Activated CD4-positive, alpha-beta T cell treated with anti-CD3 and anti-CD28 coated beads, Interleukin-2, amount 10 ng/mL, durations not matched to agents 7 days and 5 days (primary cell): ENCODE results near the gene PRELID1. TPM values are rescaled to one million over a fixed set of nuclear protein-coding genes. Genes with fewer than 3 reads are reported as not detected.
"Not testable (repeated sequence)": the region's sequence is repeated elsewhere in the genome, so short reads cannot be mapped to it uniquely, and the experiment has no call there.

ENCODE experiments used
- CTCF ChIA-PET: fragments of 350-600 bp; sonication (Branson Sonifier 250); formaldehyde crosslinking; loops from one replicate; lab custom pipeline; 2021; ENCODE audit warnings: antibody characterized with exemption; lab: Charles Lee
- POLR2A ChIA-PET: fragments of 350-600 bp; sonication (Branson Sonifier 250); formaldehyde crosslinking; loops from one replicate; lab custom pipeline; 2021; ENCODE audit warnings: antibody characterized with exemption; lab: Charles Lee
- DNase-seq: peaks from one replicate; pipeline ENCODE4 v3.0.0-alpha.2; 2020
- H3K27ac Mint-ChIP-seq: one replicate; pipeline ENCODE4 v1.8.0; 2021; ENCODE audit warnings: mild to moderate bottlenecking, moderate library complexity, mixed read lengths
- H3K27me3 Mint-ChIP-seq: one replicate; pipeline ENCODE4 v1.8.0; 2021; ENCODE audit warnings: mixed read lengths
- H3K36me3 Mint-ChIP-seq: one replicate; pipeline ENCODE4 v1.8.0; 2021; ENCODE audit warnings: low read depth, mixed read lengths
- H3K4me1 Mint-ChIP-seq: one replicate; pipeline ENCODE4 v1.8.0; 2021; ENCODE audit warnings: mixed read lengths
- H3K4me3 Mint-ChIP-seq: one replicate; pipeline ENCODE4 v1.8.0; 2021; ENCODE audit warnings: mild to moderate bottlenecking, moderate library complexity, mixed read lengths
- H3K9me3 Mint-ChIP-seq: one replicate; pipeline ENCODE4 v1.8.0; 2021; ENCODE audit warnings: mixed read lengths
- total RNA-seq, 2 experiments: library from RNA; stranded (reverse); gene quantifications; one replicate each; pipeline ENCODE4 v1.2.3, GENCODE V29; 2021

The PRELID1 gene
- total RNA-seq, 2 experiments from 2014 or later, result 142 to 152 TPM

DNA sequence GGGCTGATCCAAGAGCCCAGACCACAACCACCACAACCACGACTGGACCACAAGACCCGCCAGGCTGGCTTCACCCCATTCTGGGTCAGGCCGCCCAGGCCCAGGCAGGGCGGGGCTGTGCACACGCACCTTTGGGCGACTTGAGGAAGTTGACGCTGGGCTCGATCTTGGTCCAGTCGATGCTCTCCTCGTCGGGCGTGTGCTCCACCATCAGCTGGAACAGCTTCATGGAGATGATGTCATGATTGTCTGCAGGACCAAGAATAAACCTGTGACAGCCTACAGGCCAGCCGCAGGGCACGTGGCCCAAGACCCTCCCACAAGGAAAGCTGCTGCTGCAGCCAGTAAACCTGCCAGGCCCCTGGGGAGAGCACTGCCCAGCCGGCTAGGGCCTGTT, 30.6 kb downstream of the PRELID1 start:
- POLR2A ChIA-PET, result no interaction called here
- H3K4me1 Mint-ChIP-seq, result peaks cover 9% of the 10 kb centered on the region
- H3K27ac Mint-ChIP-seq, result no peak overlapping the region
- H3K9me3 Mint-ChIP-seq, result no peaks in the 10 kb centered on the region
- no peak for DNase-seq
- H3K4me3 Mint-ChIP-seq, result no peak overlapping the region
- no peaks in the 10 kb centered on the region for H3K27me3 Mint-ChIP-seq
- H3K36me3 Mint-ChIP-seq, result peaks cover 53% of the 10 kb centered on the region
- CTCF ChIA-PET, result interaction anchor here (0.6 to 1.3 kb wide), 3 partner anchors 44 to 69 kb away, joined by 3 to 4 read pairs (median 3); no protein-coding TSS in a partner anchor

DNA sequence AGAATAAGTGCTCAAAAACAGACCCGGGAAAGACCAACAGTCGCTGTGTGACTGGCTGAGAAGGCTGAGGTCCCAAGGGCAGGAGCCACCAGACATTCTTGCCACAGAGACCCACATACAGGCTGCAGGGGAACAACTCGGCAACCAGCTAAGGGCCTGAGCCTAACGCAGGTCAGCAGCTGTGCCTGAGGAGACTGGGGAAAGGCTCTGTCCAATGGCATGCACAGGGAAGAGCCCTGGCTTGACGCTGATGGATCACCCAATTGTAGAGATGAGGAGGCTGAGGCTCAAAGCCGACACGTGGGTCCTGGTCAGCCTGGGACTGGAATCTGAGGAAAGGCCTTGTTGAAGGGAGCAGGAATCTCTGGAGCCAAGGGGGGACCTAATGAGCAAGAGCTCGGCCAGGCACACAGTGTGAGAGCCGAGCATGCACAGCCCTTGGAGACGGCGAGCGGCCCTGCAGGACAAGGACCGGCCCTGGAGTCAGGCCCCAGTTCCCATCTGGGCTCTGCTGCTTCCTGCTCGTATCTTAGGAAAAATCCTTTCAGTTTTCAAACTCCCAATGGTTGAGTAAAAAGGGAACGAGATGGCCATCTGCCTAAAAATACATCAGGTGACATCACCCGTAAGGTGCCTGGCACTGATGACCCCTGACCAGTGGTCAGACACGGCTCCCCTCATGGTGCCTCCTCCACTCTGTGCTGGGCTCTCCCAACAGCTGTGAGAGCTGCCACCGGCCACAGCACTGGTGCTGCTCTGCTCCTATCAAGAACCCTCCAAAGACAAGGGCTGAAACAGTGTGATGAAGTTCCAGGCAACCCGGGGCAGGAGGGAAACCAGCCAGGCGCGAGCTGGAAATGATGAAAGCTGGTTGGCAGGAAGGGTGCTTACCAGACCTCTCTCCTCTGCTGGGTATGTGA, 31.4 kb downstream of the PRELID1 start:
- H3K36me3 Mint-ChIP-seq, result peaks cover 57% of the 10 kb centered on the region
- H3K9me3 Mint-ChIP-seq, result peaks cover 6% of the 10 kb centered on the region
- no peaks in the 10 kb centered on the region for H3K27me3 Mint-ChIP-seq
- no peak for DNase-seq
- peaks cover 18% of the 10 kb centered on the region for H3K4me1 Mint-ChIP-seq
- POLR2A ChIA-PET, result no interaction called here
- CTCF ChIA-PET, result interaction anchor here (1.0 to 1.6 kb wide), 4 partner anchors 9 to 17 kb away, joined by 3 to 4 read pairs (median 4); no protein-coding TSS in a partner anchor
- no peak overlapping the region for H3K4me3 Mint-ChIP-seq
- no peak overlapping the region for H3K27ac Mint-ChIP-seq

DNA sequence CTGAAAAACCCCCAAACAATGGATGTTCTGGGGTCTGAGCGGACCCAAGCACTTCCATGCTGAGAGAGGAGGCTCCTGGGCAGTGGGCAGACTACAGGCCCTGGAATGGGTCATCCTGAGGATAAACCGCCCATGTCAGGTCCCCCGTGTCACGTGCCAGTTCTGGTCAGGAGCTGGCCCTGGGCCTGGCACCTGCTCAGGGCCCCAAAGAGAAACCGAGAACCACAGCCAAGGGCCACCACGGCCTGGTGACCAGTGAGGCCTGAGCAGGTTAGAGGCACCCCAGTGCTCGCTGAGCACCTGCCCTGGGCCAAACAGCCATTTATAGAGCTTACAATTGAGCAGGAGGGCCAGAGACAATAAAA, 32.1 kb downstream of the PRELID1 start:
- no peak for DNase-seq
- ChIA-PET POLR2A (no interaction called here), CTCF (interaction anchor here (1.0 to 1.6 kb wide), 4 partner anchors 8 to 18 kb away, joined by 3 to 4 read pairs (median 4); no protein-coding TSS in a partner anchor)
- H3K27ac Mint-ChIP-seq, result no peak overlapping the region
- H3K36me3 Mint-ChIP-seq, result peaks cover 58% of the 10 kb centered on the region
- peaks cover 6% of the 10 kb centered on the region for H3K9me3 Mint-ChIP-seq
- H3K4me1 Mint-ChIP-seq, result peaks cover 21% of the 10 kb centered on the region
- H3K27me3 Mint-ChIP-seq, result no peaks in the 10 kb centered on the region
- no peak overlapping the region for H3K4me3 Mint-ChIP-seq

DNA sequence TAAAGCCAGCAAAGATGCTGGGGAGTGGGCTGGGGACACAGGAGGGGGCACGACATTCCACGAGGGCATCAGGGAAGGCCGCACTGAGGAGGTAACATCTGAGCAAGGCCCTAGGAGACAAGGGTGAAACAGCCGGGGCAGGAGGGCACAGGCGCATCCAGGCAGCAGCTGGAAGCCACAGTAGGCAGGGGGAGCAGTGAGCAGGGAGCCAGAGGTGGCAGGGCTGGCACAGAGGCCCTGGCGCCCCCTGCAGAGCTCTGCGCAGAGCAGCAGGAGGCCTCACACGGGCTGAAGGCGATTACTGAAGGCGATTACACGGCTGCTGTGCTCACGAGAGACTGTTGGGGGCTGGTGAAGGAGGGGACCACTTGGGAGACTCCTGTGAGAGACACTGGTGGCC, 32.5 kb downstream of the PRELID1 start:
- CTCF ChIA-PET, result interaction anchor here (0.6 to 1.6 kb wide), 6 partner anchors 8 to 208 kb away, joined by 3 to 4 read pairs (median 3); partner anchors contain the start of gene LMAN2
- Mint-ChIP-seq H3K27ac (peak overlapping the region; percentile 68), H3K4me3 (no peak overlapping the region), H3K9me3 (peaks cover 6% of the 10 kb centered on the region), H3K4me1 (peaks cover 20% of the 10 kb centered on the region), H3K36me3 (peaks cover 59% of the 10 kb centered on the region), H3K27me3 (no peaks in the 10 kb centered on the region)
- peak; percentile 45 for DNase-seq
- POLR2A ChIA-PET, result no interaction called here

DNA sequence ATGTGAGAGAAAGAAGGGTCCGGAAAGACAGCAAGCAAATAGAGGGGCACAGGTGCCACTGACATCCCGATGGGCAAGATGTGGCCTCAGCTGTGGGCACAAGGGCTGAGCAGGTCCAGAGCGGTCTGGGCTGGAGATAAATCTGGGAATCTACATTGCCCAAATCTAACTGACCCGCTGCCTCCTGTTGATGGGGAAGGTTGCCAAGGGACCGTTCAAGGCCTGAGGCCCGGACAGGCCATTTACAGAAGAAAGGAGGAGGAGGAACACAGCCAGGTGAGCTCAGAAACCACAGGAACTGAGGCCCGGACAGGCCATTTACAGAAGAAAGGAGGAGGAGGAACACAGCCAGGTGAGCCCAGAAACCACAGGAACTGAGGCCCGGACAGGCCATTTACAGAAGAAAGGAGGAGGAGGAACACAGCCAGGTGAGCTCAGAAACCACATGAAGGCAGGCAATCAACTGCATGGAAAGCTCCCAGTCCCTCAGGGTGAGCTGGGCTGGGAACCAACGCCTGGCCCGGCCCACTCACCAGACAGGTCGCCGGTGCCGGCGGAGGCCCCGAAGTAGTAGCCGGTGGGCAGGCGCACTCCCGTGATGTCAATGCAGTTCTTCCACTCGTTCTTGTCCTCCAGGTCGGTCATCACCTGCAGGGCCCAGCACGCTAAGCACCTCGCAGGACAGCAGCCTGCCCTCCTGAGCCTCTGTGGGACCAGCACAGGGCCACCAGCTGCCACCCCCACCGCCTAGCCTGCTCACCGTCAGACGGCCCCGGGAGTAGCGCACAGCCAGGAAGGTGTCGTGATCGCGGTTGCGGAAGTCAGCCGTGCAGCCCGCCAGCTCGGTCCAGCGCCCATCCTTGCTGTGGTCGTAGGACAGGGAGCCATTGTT, 33.2 kb downstream of the PRELID1 start:
- CTCF ChIA-PET, result interaction anchor here (0.6 to 1.6 kb wide), 6 partner anchors 8 to 208 kb away, joined by 3 to 4 read pairs (median 3); partner anchors contain the start of gene LMAN2
- Mint-ChIP-seq H3K4me1 (peaks cover 24% of the 10 kb centered on the region), H3K36me3 (peaks cover 64% of the 10 kb centered on the region), H3K9me3 (peaks cover 6% of the 10 kb centered on the region), H3K27me3 (no peaks in the 10 kb centered on the region), H3K27ac (no peak overlapping the region), H3K4me3 (no peak overlapping the region)
- no peak for DNase-seq
- POLR2A ChIA-PET, result no interaction called here

DNA sequence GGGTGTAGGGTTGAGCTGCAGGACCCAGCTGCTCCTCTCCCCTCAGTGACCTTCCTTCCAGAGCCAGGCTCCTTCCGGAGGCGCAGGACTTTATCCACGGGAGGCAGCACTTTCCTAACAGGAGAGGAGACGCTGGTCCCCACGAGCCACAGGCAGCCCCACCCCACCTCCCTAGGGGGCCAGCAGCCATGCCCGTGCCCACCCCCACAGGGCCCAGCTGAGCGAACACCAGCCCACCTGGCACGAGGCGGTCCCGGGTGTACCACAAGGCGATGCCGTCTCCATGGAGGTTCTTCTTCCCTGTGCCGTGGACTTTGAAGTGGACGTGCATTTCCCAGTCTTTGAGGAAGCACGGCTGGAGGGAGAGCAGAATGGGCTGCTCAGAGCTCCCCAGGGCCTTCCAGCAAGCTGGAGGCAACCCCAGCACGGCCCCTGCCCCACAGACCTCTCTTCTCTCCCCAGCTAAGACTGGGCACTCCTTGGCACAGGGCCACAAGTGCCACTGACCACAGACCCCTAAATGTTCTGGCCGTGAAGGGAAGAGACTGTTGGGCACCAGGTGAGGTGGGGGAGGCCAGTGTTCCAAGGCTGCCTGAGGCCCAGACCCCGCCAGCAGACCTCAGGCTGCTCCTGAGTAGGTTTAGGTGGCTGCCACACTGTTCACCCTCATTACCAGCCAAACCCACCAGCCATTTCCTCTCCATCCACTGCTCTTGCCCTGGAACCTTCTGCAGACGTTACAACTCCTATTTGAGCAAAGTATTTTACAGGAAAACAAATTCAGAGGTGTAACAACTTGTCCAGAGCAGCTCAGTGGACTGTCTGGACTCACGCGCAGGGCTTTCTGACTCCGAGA, 34.9 kb downstream of the PRELID1 start:
- Mint-ChIP-seq H3K36me3 (peaks cover 65% of the 10 kb centered on the region), H3K9me3 (peaks cover 6% of the 10 kb centered on the region), H3K4me3 (no peak overlapping the region), H3K27ac (no peak overlapping the region), H3K4me1 (peaks cover 25% of the 10 kb centered on the region), H3K27me3 (no peaks in the 10 kb centered on the region)
- DNase-seq, result no peak
- ChIA-PET POLR2A (no interaction called here), CTCF (interaction anchor here (1.0 to 1.6 kb wide), 3 partner anchors 12 to 65 kb away, joined by 3 read pairs; no protein-coding TSS in a partner anchor)

DNA sequence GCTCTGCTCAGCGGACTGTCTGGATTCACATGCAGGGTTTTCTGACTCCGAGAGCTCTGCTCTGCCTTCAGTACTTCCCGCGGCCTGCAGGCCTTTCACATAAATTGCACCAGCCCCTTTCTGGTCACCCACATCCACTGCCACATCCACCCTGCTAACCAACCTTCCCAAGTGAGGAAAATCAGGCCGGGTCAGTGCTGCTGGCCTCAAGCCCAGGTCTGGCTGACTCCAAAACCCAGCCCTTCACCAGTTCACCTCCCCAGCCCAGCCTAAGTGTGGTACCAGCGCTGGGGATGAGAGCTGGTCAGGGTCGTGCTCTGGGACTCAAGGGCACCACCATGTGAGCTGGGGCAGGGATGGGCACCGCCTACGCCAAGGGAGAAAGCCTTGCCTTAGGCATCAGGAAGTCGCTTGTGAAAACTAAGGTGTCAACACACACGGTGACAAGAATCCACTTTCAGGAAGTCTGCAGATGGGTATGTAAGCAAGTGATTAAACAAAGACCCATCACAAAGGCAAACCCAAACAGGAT, 35.6 kb downstream of the PRELID1 start:
- Mint-ChIP-seq H3K4me1 (peaks cover 28% of the 10 kb centered on the region), H3K27ac (peak overlapping the region; percentile 9), H3K27me3 (no peaks in the 10 kb centered on the region), H3K9me3 (peaks cover 6% of the 10 kb centered on the region), H3K4me3 (no peak overlapping the region), H3K36me3 (peaks cover 63% of the 10 kb centered on the region)
- CTCF ChIA-PET, result interaction anchor here (1.0 kb wide), 2 partner anchors 11 to 27 kb away, joined by 3 read pairs; no protein-coding TSS in a partner anchor
- POLR2A ChIA-PET, result no interaction called here
- DNase-seq, result no peak

DNA sequence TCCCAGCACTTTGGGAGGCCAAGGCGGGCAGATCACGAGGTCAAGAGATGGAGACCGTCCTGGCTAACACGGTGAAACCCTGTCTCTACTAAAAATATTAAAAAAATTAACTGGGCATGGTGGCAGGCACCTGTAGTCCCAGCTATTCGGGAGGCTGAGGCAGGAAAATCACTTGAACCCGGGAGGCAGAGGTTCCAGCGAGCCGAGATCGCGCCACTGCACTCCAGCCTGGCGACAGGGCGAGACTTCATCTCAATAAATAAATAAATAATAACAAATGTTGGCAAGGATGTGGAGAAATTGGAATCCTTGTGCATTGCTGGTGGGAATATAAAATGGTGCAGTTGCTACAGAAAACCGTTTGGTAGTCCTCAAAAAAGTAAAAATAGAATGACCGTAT, 39.4 kb downstream of the PRELID1 start:
- H3K9me3 Mint-ChIP-seq, H3K4me3 Mint-ChIP-seq, H3K27ac Mint-ChIP-seq, POLR2A ChIA-PET, H3K27me3 Mint-ChIP-seq, DNase-seq: not testable (repeated sequence)
- peaks cover 54% of the 10 kb centered on the region for H3K36me3 Mint-ChIP-seq
- H3K4me1 Mint-ChIP-seq, result peaks cover 44% of the 10 kb centered on the region
- CTCF ChIA-PET, result interaction anchor here (0.6 kb wide), 1 partner anchor 29 kb away, joined by 4 read pairs; no protein-coding TSS in a partner anchor

DNA sequence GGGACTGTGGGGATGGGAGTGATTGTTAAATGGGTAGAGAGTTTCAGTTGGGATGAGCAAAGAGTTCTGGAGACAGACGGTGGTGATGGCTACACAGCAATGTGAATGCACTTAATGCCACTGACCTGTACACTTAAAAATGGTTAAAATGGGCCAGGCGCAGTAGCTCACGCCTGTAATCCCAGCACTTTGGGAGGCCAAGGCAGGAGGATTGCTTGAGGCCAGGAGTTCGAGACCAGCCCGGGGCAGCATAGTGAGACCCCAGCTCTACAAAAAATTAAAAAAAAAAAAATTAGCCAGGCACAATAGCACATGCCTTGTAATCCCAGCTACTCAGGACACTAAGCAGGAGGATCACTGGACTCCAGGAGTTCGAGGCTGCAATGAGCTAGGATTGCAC, 40.2 kb downstream of the PRELID1 start:
- no peaks in the 10 kb centered on the region for H3K27me3 Mint-ChIP-seq
- H3K36me3 Mint-ChIP-seq, result peaks cover 51% of the 10 kb centered on the region
- H3K4me3 Mint-ChIP-seq, result no peak overlapping the region
- ChIA-PET CTCF (interaction anchor here (0.7 kb wide), 1 partner anchor 8 kb away, joined by 3 read pairs; no protein-coding TSS in a partner anchor), POLR2A (no interaction called here)
- DNase-seq, result no peak
- no peak overlapping the region for H3K27ac Mint-ChIP-seq
- H3K4me1 Mint-ChIP-seq, result peaks cover 44% of the 10 kb centered on the region
- peaks cover 6% of the 10 kb centered on the region for H3K9me3 Mint-ChIP-seq

DNA sequence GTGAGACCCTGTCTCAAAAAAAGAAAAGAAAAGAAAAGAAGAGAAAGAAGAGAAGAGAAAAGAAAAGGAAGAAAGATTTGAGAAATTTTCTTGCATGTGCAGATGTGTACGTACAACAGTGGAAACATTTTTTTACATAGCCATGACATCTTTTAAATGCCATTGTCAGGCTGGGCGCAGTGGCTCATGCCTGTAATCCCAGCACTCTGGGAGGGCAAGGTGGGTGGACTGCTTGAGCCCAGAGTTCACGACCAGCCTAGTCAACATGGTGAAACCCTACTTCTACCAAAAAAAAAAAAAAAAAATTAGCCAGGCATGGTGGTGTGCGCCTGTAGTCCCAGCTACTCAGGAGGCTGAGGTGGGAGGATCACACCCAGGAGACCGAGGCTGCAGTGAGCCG, 41.3 kb downstream of the PRELID1 start:
- H3K4me3 Mint-ChIP-seq, result no peak overlapping the region
- H3K4me1 Mint-ChIP-seq, result peaks cover 47% of the 10 kb centered on the region
- H3K9me3 Mint-ChIP-seq, result peaks cover 2% of the 10 kb centered on the region
- H3K27me3 Mint-ChIP-seq, result no peaks in the 10 kb centered on the region
- no peak overlapping the region for H3K27ac Mint-ChIP-seq
- peaks cover 49% of the 10 kb centered on the region for H3K36me3 Mint-ChIP-seq
- ChIA-PET POLR2A (no interaction called here), CTCF (interaction anchor here (0.6 to 1.3 kb wide), 5 partner anchors 9 to 897 kb away, joined by 3 read pairs; no protein-coding TSS in a partner anchor)
- DNase-seq, result no peak

DNA sequence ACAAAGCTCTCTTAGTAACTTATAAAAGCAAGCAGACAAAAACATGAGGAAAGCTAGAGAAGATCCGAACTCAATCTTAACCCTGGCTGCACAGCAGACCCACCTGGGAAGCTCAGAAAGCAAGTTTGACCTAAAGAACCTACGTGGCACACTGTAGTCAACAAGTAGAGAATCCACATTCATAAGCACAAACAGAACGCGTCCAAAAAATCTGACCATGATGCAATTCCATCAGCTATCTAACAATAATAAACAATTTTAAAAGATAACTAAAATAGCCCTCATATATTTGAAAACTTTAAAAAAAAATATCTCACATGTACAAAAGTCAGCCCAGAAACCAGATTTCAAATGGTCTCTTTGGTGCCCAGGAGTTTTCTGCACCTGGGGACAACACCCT, 43.2 kb downstream of the PRELID1 start:
- peaks cover 51% of the 10 kb centered on the region for H3K4me1 Mint-ChIP-seq
- H3K9me3 Mint-ChIP-seq, result no peaks in the 10 kb centered on the region
- H3K27me3 Mint-ChIP-seq, result no peaks in the 10 kb centered on the region
- H3K4me3 Mint-ChIP-seq, result no peak overlapping the region
- H3K36me3 Mint-ChIP-seq, result peaks cover 41% of the 10 kb centered on the region
- CTCF ChIA-PET, result interaction anchor here (0.5 to 2.1 kb wide), 8 partner anchors 11 to 110 kb away, joined by 3 to 11 read pairs (median 4); partner anchors contain the start of gene GRK6
- DNase-seq, result no peak
- POLR2A ChIA-PET, result no interaction called here
- H3K27ac Mint-ChIP-seq, result no peak overlapping the region
